Keratinocyte (primary cell): ENCODE data around the gene PAX2. TPM values are rescaled to one million over a fixed set of nuclear protein-coding genes. Genes with fewer than 3 reads are reported as not detected.

Experiments used
- DNase-seq: peaks from one replicate; pipeline ENCODE4 v3.0.0-alpha.2; 2011; ENCODE audit warnings: low read depth, missing footprints, low spot score
- FAIRE-seq: peaks from 2 replicates; lab custom pipeline; 2011; peaks lifted over from hg19 to GRCh38; lab: Jason Lieb, UNC
- H2AFZ ChIP-seq: 2 replicates; pipeline ENCODE4 v1.6.0; 2012; ENCODE audit warnings: low read length, control low read depth, inconsistent platforms; ENCODE audit not compliant: control insufficient read depth
- H3K27ac ChIP-seq: 2 replicates; pipeline ENCODE4 v1.5.1; 2011; ENCODE audit warnings: low read length; ENCODE audit not compliant: control insufficient read depth, insufficient read depth
- H3K27me3 ChIP-seq: 3 replicates; pipeline ENCODE4 v1.6.0; 2011; ENCODE audit warnings: low read length; ENCODE audit not compliant: control insufficient read depth, insufficient read depth; ENCODE audit errors: extremely low read depth
- H3K36me3 ChIP-seq, 2 experiments: 2 replicates in 1 of 2; 3 replicates in 1 of 2; pipeline ENCODE4 v1.5.1; 2011; ENCODE audit warnings: low read length in 2 of 2, mild to moderate bottlenecking in 1 of 2; ENCODE audit not compliant: control insufficient read depth in 2 of 2, insufficient read depth in 2 of 2; ENCODE audit errors: extremely low read depth in 1 of 2
- H3K4me1 ChIP-seq: 3 replicates; pipeline ENCODE4 v1.5.1; 2011; ENCODE audit warnings: low read length; ENCODE audit not compliant: control insufficient read depth, insufficient read depth; ENCODE audit errors: extremely low read depth
- H3K4me2 ChIP-seq: 3 replicates; pipeline ENCODE4 v1.6.0; 2011; ENCODE audit warnings: low read depth, low read length; ENCODE audit not compliant: control insufficient read depth, insufficient read depth; ENCODE audit errors: extremely low read depth
- H3K4me3 ChIP-seq, 3 experiments: fragments of 200-600 bp in 1 of 3; sonication (generic) in 1 of 3; 2 replicates in 2 of 3; 3 replicates in 1 of 3; pipeline ENCODE4 v1.5.1; 2011 to 2016; ENCODE audit warnings: low read length in 3 of 3, mild to moderate bottlenecking in 3 of 3, control low read depth in 2 of 3, inconsistent platforms in 1 of 3, low read depth in 1 of 3, mixed read lengths in 1 of 3, mixed run types in 1 of 3, moderate library complexity in 1 of 3; ENCODE audit not compliant: control insufficient read depth in 2 of 3, insufficient read depth in 2 of 3; ENCODE audit errors: extremely low read depth in 1 of 3
- H3K79me2 ChIP-seq: 2 replicates; pipeline ENCODE4 v1.6.0; 2012; ENCODE audit warnings: low read length; ENCODE audit not compliant: control insufficient read depth, insufficient read depth
- H3K9ac ChIP-seq: 3 replicates; pipeline ENCODE4 v1.6.0; 2011; ENCODE audit warnings: low read length; ENCODE audit not compliant: control insufficient read depth, insufficient read depth; ENCODE audit errors: extremely low read depth
- H3K9me1 ChIP-seq: 3 replicates; pipeline ENCODE4 v1.6.0; 2011; ENCODE audit warnings: low read length; ENCODE audit not compliant: control insufficient read depth, insufficient read depth; ENCODE audit errors: extremely low read depth
- H3K9me3 ChIP-seq: 2 replicates; pipeline ENCODE4 v1.5.1; 2012; ENCODE audit warnings: low read depth, low read length; ENCODE audit not compliant: control insufficient read depth
- H4K20me1 ChIP-seq: 3 replicates; pipeline ENCODE4 v1.6.0; 2011; ENCODE audit warnings: low read length; ENCODE audit not compliant: control insufficient read depth, insufficient read depth; ENCODE audit errors: extremely low read depth
- EZH2 ChIP-seq: IDR thresholded peaks from one replicate; pipeline ENCODE4 v1.6.1; 2012; ENCODE audit warnings: inconsistent platforms, mild to moderate bottlenecking, low read length, moderate library complexity
- dilution Hi-C: fragments of 300-500 bp; cut with MboI; formaldehyde crosslinking; loops from one replicate; pipeline ENCODE4 v1.7.0; 2020; ENCODE audit warnings: low sequenced_read_pairs; ENCODE audit not compliant: extremely low pct_ligation_motif_present
- polyA plus RNA-seq, 5 experiments: library from polyadenylated mRNA; depleted of rRNA in 3 of 5; stranded (reverse) in 3 of 5; stranded (forward) in 1 of 5; unstranded in 1 of 5; fragments of >200 nt; gene quantifications; 1 replicate in 1 of 5; 2 replicates in 3 of 5; 3 replicates in 1 of 5; pipeline versions ENCODE4 v1.2.1 to v1.2.3, GENCODE V29; 2011 to 2012; ENCODE audit warnings: missing spikeins in 2 of 5, low read depth in 1 of 5, low replicate concordance in 1 of 5
- TF ChIP-seq, protein P1 (sequence below), 3 experiments: IDR thresholded peaks in 1 of 3; conservative IDR thresholded peaks in 1 of 3; optimal IDR thresholded peaks in 1 of 3; 2 replicates in 2 of 3; 3 replicates in 1 of 3; pipeline versions ENCODE3 to v1.5.1; 2011; ENCODE audit warnings: low read length in 3 of 3, mild to moderate bottlenecking in 3 of 3, moderate library complexity in 2 of 3, control low read depth in 1 of 3, inconsistent platforms in 1 of 3; ENCODE audit not compliant: insufficient read depth in 2 of 3; ENCODE audit errors: extremely low read depth in 1 of 3

PAX2 gene
- polyA plus RNA-seq, 1 donor (not counting 4 experiments of a cell fraction or from before 2014, with no cell fraction given) = not detected

DNA sequence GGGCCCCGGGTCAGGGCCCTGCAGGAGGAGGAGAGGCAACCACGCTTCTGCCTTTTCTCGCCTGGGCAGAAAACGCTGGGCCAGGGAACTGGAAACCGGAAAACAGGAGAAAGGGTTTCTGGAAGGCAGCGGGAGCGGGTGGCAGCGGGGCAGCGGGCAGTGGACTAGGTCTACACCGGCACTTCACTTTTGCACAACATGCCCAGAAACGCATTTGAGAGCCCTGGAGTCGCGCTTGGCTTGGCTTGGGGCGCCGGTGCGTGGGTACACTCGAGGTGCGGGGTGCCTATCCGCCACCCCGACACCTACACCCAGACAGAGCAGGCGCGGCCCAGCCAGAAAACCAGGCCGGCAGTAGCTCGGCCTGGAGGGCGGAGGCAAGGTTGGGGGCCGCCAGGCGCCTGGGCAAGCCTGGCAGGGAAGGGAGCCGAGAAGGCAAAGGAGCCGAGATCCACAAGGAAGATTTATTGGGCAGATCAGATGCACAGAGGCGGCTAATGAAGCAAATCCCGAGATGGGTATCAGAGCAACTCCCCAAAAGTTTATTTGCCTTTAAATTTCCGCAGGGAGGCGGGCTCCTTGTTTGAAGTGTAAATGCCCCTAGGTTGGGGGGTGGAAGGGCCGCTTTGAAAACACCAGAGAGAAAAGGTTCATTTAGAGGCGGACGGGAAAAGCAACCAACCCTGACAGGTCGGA lies 3.2 kb upstream of the PAX2 start:
- H3K9ac ChIP-seq = no peak overlapping the region
- dilution Hi-C loops = no loop called here
- H3K4me3 ChIP-seq = no peak overlapping the region
- no peaks in the 10 kb centered on the region for H3K79me2 ChIP-seq
- H3K9me1 ChIP-seq = no peaks in the 10 kb centered on the region
- H2AFZ ChIP-seq = no peak overlapping the region
- peaks cover 8% of the 10 kb centered on the region for H4K20me1 ChIP-seq
- peaks cover 5% of the 10 kb centered on the region for H3K4me1 ChIP-seq
- DNase-seq = no peak
- H3K27me3 ChIP-seq = peaks cover 99% of the 10 kb centered on the region
- H3K4me2 ChIP-seq = no peak overlapping the region
- no peak overlapping the region for H3K27ac ChIP-seq
- H3K9me3 ChIP-seq = no peaks in the 10 kb centered on the region
- no peak for FAIRE-seq
- TF ChIP-seq, protein P1, sequence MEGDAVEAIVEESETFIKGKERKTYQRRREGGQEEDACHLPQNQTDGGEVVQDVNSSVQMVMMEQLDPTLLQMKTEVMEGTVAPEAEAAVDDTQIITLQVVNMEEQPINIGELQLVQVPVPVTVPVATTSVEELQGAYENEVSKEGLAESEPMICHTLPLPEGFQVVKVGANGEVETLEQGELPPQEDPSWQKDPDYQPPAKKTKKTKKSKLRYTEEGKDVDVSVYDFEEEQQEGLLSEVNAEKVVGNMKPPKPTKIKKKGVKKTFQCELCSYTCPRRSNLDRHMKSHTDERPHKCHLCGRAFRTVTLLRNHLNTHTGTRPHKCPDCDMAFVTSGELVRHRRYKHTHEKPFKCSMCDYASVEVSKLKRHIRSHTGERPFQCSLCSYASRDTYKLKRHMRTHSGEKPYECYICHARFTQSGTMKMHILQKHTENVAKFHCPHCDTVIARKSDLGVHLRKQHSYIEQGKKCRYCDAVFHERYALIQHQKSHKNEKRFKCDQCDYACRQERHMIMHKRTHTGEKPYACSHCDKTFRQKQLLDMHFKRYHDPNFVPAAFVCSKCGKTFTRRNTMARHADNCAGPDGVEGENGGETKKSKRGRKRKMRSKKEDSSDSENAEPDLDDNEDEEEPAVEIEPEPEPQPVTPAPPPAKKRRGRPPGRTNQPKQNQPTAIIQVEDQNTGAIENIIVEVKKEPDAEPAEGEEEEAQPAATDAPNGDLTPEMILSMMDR (optimal IDR thresholded peaks at IDR 0.05 in 1 of 3, IDR thresholded peaks at IDR 0.05 in 1 of 3, conservative IDR thresholded peaks at IDR 0.05 in 1 of 3; ENCODE audit: extremely low read depth in 1 of 3, insufficient read depth in 2 of 3, low read length in 3 of 3) = no peak
- TF ChIP-seq EZH2 = no peak
- no peaks in the 10 kb centered on the region for H3K36me3 ChIP-seq

DNA sequence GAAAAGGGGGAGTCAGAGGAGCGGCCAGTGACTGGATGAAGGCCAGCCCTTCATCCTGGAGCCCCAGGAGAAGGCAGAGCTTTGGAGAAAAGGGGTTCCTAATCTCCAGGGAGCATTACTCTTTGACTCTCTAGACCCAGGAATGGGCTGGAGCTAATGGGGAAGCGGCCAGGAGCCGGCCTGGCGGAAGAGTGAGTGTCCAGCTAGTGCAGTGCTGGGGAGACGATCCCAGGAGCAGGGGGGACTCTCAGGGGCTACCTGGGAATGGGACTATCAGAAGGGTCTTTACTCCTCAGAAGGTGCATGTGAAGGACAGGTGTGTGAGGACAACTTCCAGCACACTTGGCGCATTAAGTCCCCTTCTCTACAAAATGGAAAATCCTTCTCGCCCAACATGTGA lies 2.4 kb upstream of the PAX2 start:
- Histone ChIP-seq H3K9ac (no peak overlapping the region), H3K27me3 (peaks cover 99% of the 10 kb centered on the region), H3K4me3 (no peak overlapping the region), H3K4me2 (no peak overlapping the region), H3K27ac (no peak overlapping the region), H2AFZ (no peak overlapping the region), H4K20me1 (peaks cover 8% of the 10 kb centered on the region), H3K9me1 (no peaks in the 10 kb centered on the region), H3K4me1 (peaks cover 3% of the 10 kb centered on the region), H3K9me3 (no peaks in the 10 kb centered on the region), H3K79me2 (no peaks in the 10 kb centered on the region), H3K36me3 (no peaks in the 10 kb centered on the region)
- dilution Hi-C loops = no loop called here
- TF ChIP-seq, protein P1 (optimal IDR thresholded peaks at IDR 0.05 in 1 of 3, IDR thresholded peaks at IDR 0.05 in 1 of 3, conservative IDR thresholded peaks at IDR 0.05 in 1 of 3; ENCODE audit: extremely low read depth in 1 of 3, insufficient read depth in 2 of 3, low read length in 3 of 3) = no peak
- TF ChIP-seq EZH2 = no peak
- DNase-seq (no peak), FAIRE-seq (no peak)
